Measurements from ENCODE around the gene MTPN. TPM values are rescaled to one million over a fixed set of nuclear protein-coding genes. Genes with fewer than 3 reads are reported as not detected.
A peak's percentile ranks its signal among the peaks of the same experiment; 100 is the strongest.

Gene MTPN
- total RNA-seq, 4 donors from 2014 or later: 48.5 to 94.2 (median 58.7) TPM

GRCh38 chr7:135981958-135982646 is 4.9 kb upstream of the MTPN start:
- ATAC-seq (no peak), DNase-seq (no peak)
- Histone ChIP-seq H3K9me3 (no peaks in the 10 kb centered on the region), H3K27me3 (no peaks in the 10 kb centered on the region), H3K36me3 (no peaks in the 10 kb centered on the region), H3K27ac (no peak overlapping the region), H3K4me3 (no peak overlapping the region), H3K4me1 (no peaks in the 10 kb centered on the region)
- intact Hi-C loops (cut with DNase I; ENCODE audit: low total_unique reads): no loop called here
- no peak for TF ChIP-seq CTCF (IDR thresholded peaks at IDR 0.05 in 4 of 5, conservative IDR thresholded peaks at IDR 0.05 in 1 of 5)
- TF ChIP-seq POLR2A (IDR thresholded peaks at IDR 0.05): no peak
- in situ Hi-C loops (cut with MboI; ENCODE audit: low sequenced_read_pairs in 4 of 4): no loop called here

GRCh38 chr7:135980665-135981180 is 3.6 kb upstream of the MTPN start:
- Histone ChIP-seq H3K27me3 (no peaks in the 10 kb centered on the region), H3K27ac (peak overlapping the region; percentile 38 to 60 (median 50)), H3K9me3 (no peaks in the 10 kb centered on the region), H3K36me3 (no peaks in the 10 kb centered on the region), H3K4me1 (peaks cover 8% of the 10 kb centered on the region in 2 donors), H3K4me3 (peak overlapping the region in 1 of 4 donors; percentile 8)
- DNase-seq: no peak
- intact Hi-C loops (cut with DNase I; ENCODE audit: low total_unique reads): no loop called here
- in situ Hi-C loops (cut with MboI; ENCODE audit: low sequenced_read_pairs in 4 of 4): no loop called here
- no peak for ATAC-seq
- TF ChIP-seq CTCF (IDR thresholded peaks at IDR 0.05 in 4 of 5, conservative IDR thresholded peaks at IDR 0.05 in 1 of 5): no peak
- no peak for TF ChIP-seq POLR2A (IDR thresholded peaks at IDR 0.05)

GRCh38 chr7:135980012-135980551 is 2.9 kb upstream of the MTPN start:
- Histone ChIP-seq H3K27me3 (no peaks in the 10 kb centered on the region), H3K4me3 (peak overlapping the region in 1 of 4 donors; percentile 8), H3K36me3 (no peaks in the 10 kb centered on the region), H3K27ac (peak overlapping the region; percentile 38 to 60 (median 50)), H3K9me3 (no peaks in the 10 kb centered on the region), H3K4me1 (peaks cover 14 to 15% of the 10 kb centered on the region in 2 donors)
- intact Hi-C loops (cut with DNase I; ENCODE audit: low total_unique reads): no loop called here
- in situ Hi-C loops (cut with MboI; ENCODE audit: low sequenced_read_pairs in 4 of 4): no loop called here
- no peak for DNase-seq
- no peak for ATAC-seq
- TF ChIP-seq CTCF (IDR thresholded peaks at IDR 0.05 in 4 of 5, conservative IDR thresholded peaks at IDR 0.05 in 1 of 5): no peak
- TF ChIP-seq POLR2A (IDR thresholded peaks at IDR 0.05): no peak

- no peak for TF ChIP-seq POLR2A (IDR thresholded peaks at IDR 0.05)
- no peak for TF ChIP-seq CTCF (IDR thresholded peaks at IDR 0.05 in 4 of 5, conservative IDR thresholded peaks at IDR 0.05 in 1 of 5)
- intact Hi-C loops (cut with DNase I; ENCODE audit: low total_unique reads) (loop anchor here (5.0 to 10.0 kb wide), 4 partner anchors 58 to 835 kb away; partner anchors contain the start of gene TMEM140), in situ Hi-C loops (cut with MboI; ENCODE audit: low sequenced_read_pairs in 4 of 4) (loop anchor here in 1 of 4 donors (10.0 kb wide), 1 partner anchor 315 kb away; the partner anchor contains the start of gene STMP1)
- Histone ChIP-seq H3K4me1 (peaks cover 20% of the 10 kb centered on the region in 2 donors), H3K36me3 (no peaks in the 10 kb centered on the region), H3K9me3 (no peaks in the 10 kb centered on the region), H3K4me3 (no peak overlapping the region), H3K27ac (peak overlapping the region; percentile 17 to 60 (median 50)), H3K27me3 (no peaks in the 10 kb centered on the region)
- DNase-seq: no peak
- no peak for ATAC-seq
Observed at GRCh38 chr7:135979471-135980011, 2.4 kb upstream of the MTPN start.

Data from gastrocnemius medialis (tissue), 4 donors.